ENCODE results near the gene KLHL29.

KLHL29 gene

GRCh38 chr2:23596316-23596885, 211.4 kb downstream of the KLHL29 start:
- no peak for FAIRE-seq

GRCh38 chr2:23597687-23598086, 212.7 kb downstream of the KLHL29 start:
- FAIRE-seq: no peak

DNA sequence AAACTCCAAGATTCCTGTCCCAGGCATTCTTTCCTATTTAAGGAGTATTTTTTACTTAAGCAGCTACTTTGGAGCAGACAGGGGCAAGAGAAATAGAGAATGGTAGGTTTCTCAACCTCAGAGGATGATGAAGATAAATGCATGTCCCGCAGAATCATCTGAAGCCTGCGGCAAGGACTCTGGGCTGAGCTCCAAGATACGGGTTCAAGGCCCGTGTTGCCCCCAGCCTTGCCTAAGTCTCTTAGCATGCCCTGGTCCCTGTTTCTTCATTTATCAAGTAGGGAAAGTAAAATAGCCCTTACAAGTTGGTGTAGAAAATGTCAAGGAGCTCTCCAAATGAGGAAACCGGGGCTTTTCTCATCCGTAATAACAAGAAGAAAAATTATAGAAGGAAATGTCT, 214.0 kb downstream of the KLHL29 start:
- no peak for FAIRE-seq

DNA sequence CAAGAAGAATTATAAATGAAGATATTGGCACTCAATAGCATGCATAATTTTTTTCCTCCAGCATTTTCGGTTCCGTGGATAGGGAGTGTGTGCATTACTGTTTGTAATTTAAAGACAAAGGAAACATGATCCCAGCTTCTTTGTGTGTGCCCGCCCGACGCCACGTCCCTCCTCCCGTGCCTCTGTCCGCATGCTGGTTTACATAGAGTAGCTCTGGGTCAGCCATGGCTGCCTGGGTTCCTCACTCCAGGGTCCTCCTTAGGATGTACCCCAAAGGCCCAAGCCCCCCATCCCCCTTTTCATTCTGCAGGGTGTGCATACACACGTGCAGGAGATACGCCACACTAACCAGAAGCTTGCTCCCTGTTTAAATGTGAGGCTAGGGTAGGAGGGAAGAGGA, 214.7 kb downstream of the KLHL29 start:
- FAIRE-seq: no peak

GRCh38 chr2:23600346-23600745, 215.4 kb downstream of the KLHL29 start:
- FAIRE-seq: no peak

DNA sequence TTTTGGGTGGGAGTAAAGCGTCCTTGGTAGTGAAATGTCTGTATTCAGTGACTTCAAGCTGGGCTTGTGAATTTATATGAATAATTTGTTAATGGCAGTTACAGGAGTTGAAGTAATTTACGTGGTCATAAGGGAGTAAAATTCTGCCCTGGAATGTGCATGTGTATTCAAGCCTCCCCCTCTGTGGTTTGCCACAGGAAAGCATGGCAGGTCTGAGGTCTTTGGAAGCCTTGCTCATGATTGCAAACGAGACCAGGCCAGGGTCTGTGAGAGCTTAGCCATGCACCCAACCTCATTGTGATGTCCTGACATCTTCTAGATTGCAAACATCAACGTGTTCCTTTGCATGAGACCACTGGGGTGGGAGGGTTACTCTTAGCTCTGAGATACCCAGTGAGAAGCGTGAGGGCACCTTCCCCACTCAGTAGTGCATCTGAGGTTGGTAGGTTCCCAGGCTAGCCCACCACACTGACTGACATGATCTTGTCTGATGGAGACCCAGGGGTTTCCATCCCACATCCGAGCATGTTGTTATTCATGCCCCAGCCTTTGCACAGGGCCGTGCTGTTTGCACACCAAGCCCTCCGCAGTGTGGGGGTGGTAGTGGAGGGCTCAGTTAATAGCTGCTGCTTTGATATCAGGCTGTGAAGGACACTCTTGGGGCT, 216.5 kb downstream of the KLHL29 start:
- FAIRE-seq: no peak

- no peak for FAIRE-seq
Measured at GRCh38 chr2:23602116-23602515, 217.1 kb downstream of the KLHL29 start.

GRCh38 chr2:23603156-23603555, 218.2 kb downstream of the KLHL29 start:
- no peak for FAIRE-seq

DNA sequence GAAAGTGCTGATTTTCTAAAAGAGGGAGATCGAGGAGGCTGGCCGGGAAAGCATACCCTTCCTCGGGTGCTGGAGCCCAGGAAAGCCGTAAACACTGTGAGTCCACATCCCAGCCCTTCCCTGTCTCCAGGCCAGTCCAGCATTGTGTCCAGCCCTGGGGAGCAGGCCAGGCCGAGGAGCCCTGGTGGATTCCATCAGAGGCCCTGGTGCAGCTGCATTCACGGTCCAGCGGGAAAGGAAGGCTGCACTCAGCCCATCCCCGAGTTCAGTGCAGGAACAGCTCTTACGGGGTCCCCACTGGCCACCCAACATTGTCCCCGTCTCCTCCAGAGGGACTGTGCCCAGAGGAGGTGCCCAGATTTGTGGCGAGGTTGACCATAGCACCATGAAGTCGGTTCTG, 218.6 kb downstream of the KLHL29 start:
- FAIRE-seq: no peak

GRCh38 chr2:23604731-23605130, 219.8 kb downstream of the KLHL29 start:
- FAIRE-seq: no peak

DNA sequence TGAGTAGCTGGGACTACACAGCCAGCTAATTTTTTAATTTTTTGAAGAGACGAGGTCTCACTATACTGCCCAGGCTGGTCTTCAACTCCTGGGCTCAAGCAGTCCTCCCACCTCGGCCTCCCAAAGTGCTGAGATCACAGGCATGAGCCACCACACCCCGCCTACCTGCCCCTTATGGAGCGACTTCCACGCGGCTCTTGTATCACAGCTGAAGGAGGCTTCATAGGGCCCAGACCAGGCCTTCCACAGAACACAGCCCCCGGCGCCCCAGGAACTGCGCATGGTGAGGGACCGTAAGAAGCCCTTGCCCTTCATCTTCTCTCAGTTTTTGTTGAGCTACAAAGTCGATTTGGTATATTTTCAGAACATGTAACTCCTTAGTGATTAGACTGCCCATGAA, 220.3 kb downstream of the KLHL29 start:
- no peak for FAIRE-seq

- FAIRE-seq: no peak
Measured at GRCh38 chr2:23606196-23606595, 221.2 kb downstream of the KLHL29 start.

- no peak for FAIRE-seq
Measured at GRCh38 chr2:23606968-23607367, 222.0 kb downstream of the KLHL29 start.

- no peak for FAIRE-seq
Measured at GRCh38 chr2:23607925-23608324, 222.9 kb downstream of the KLHL29 start.

GRCh38 chr2:23609254-23609653, 224.3 kb downstream of the KLHL29 start:
- no peak for FAIRE-seq

- no peak for FAIRE-seq
Measured at GRCh38 chr2:23611839-23612238, 226.9 kb downstream of the KLHL29 start.

GRCh38 chr2:23614701-23615100, 229.7 kb downstream of the KLHL29 start:
- FAIRE-seq: no peak

DNA sequence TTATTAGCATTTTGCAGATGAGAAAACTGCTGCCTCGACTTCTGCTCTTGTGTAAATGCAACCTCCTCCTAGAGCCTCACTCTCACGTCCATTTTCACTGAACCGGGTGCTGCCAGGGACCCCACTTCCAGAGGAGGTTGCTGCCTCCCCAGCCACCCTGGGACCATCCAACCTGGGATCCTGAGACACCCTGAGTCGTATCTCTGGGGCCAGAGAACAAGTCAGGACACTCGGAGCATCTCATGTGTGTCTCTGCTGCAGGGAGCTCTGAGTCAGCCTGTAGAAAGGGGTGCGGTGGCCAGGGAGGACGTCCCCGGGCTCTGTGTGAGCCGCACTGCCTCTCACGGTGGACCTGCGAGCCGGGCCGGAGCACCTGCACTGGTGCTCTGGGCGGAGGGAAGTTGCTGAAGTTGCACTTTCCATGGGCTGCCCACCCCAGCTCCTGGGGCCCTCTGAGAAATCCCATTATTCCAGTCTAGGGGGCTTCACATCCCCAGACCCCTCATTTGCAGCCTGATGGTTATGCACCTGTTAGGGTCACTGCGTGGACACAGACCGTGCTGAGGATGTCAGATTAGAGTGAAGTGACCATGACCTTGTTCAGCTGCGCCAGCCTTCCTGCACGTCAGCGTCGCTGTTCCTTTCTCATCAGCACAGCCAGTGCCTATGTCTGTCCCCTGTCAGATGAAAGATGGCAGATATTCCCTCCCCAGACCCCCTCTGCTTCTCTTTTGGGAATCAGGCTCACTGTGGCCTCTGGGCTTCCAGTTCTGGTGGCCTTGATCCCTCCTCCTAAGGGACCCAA, 230.4 kb downstream of the KLHL29 start:
- no peak for FAIRE-seq

DNA sequence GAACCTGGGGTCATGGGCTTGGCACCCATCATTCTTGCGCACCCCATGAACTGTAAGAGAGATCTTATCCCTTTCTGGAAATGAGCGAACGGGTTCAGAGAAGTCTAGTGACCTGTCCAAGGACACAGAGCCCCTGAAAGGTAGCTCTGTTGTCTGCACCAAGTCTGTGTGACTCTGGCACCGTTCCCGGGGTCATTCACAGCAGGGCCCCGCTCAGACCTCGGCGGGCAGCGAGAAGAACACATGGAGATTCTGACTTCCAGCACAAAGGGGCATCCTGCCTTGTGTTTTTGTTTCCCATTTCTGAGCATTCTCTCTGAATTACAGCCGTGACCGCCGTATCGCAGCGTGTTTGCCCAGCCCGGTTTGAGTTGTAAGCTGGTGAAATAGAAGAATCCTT, 231.7 kb downstream of the KLHL29 start:
- no peak for FAIRE-seq

GRCh38 chr2:23617167-23617810, 232.3 kb downstream of the KLHL29 start:
- no peak for FAIRE-seq

DNA sequence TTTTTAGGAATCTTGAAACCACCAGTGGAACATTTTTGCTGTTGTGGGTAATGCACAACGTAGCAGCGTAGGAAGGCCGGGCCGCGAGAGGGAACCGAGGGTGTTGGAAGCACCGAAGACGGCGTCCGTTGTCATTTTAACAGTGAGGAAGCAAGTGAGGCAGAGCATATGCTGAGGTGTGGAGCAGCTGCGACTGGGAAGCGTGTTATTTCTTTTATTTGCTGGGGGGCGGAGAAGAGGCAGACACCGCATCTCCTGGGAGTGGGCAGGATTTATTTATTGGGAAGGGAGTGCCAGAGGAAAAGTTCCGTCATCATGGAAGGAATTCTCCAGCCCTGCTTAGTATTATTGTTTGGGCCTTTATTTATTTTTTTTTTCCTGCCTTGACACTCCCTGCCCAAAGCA, 232.8 kb downstream of the KLHL29 start:
- FAIRE-seq: no peak

DNA sequence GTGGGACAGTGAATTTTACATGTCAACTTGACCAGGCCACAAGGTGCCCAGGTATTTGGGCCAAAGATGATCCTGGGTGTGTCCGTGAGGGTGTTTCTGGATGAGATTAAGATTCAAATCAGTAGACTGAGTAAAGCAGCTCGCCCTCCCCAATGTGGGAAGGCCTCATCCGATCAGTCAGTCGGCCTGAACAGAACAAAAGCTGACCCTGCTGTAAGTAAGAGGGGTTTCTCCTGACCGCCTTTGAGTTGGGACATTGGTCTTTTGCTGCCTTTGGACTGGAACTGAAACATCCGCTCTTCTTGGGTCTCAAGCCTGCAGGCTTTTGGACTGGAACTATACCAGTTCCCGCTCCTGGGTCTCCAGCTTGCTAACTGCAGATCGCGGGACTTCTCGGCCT, 233.3 kb downstream of the KLHL29 start:
- no peak for FAIRE-seq

GRCh38 chr2:23618794-23619530, 234.0 kb downstream of the KLHL29 start:
- FAIRE-seq: no peak

Measured in colon (tissue), 2 donors.